CD4-positive, alpha-beta T cell treated with Interleukin-6 for 4 hours (primary cell): ENCODE results near the gene TK2.
"Not testable (repeated sequence)": the region's sequence is repeated elsewhere in the genome, so short reads cannot be mapped to it uniquely, and the experiment has no call there.

Experiments used
- DNase-seq: peaks from one replicate; pipeline ENCODE4 v3.0.0-alpha.2; 2020; ENCODE audit warnings: mixed read lengths

The TK2 gene

DNA sequence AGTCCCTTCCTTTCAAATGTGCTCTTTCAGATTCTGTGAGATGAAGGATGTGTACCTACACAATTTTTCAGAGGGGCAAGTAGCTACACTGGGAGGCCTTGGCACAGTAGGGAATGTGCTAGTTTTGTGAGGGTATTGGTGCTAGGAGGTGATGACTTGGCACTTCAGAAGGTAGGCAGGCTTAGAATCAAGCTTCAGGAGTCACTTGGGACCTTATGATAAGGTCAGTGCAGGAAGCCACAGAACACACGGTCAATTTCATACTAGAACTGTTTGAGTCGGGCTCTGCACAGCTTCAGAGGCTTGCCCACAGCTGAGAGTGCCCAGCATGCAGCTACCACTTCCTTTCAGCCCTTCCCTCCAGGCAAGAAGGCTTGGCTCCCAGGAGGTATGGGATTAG is 22.4 kb upstream of the TK2 start:
- no peak for DNase-seq

DNA sequence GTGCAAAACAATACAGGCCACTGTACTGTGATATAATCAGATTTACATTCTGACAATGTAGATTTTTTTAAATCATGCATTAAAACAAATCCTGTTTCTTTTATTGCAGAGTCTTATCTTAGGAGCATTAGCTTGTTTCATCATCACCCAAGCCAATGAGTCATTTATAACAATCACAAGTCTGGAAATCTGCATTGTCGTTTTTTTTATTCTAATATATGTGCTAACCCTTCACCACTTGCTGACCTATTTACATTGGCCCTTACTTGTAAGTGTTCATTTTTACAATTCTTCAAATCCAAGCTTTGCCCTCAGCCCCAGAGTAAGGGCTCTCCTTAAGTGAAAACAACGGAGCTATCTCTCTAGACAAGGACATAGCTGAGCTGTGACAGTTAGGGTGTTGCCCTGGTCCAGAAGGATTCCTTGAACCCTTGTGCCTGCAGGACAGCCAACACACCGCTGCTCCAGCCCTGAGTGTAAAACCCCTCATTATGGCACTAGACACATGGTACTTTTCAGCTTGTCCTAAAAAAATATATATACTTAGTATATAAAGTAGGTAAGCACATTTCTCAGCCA is 20.0 kb upstream of the TK2 start:
- no peak for DNase-seq

DNA sequence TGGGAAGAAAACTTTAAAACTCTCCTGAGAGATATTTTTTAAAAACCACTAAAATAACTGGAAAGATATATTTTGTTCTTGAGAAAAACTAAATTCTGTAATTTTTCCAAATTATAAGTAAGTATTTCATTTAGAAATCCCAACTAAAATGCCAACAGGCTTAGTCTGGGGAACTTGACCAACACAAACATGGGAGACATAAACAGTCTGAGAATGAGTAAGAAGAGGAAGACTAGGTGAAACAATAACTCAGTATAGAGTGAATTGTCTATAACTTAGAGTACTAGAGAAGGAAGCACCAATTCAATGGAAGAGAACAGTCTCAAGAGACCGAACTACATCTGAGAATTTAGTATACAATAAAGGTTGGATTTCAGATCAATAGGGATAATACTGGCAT is 19.2 kb upstream of the TK2 start:
- no peak for DNase-seq

DNA sequence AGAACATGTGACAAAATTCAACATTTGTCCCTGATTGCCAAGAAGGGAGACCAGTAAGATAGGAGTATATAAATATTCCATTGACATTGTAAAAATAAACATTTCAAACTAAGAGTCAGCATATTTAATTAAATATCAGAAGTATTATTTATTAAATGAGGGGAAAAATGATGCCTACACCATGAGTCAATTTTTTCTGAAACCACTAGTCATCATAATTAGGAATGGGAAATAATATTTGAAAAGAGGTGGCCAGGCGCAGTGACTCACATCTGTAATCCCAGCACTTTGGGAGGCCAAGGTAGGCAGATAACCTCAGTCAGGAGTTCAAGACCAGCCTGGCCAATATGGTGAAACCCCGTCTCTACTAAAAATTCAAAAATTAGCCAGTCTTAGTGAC is 18.4 kb upstream of the TK2 start:
- no peak for DNase-seq

DNA sequence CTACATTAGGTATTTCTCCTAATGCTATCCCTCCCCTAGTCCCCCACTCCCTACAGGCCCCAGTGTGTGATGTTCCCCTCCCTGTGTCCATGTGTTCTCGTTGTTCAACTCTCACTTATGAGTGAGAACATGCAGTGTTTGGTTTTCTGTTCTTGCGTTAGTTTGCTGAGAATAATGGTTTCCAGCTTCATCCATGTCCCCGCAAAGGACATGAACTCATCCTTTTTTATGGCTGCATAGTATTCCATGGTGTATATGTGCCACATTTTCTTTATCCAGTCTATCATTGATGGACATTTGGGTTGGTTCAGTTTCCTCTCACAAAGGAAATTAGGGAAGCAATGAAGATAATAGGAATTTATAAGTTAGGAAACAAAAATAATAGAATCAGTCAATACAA is 17.3 kb upstream of the TK2 start:
- DNase-seq = not testable (repeated sequence)

DNA sequence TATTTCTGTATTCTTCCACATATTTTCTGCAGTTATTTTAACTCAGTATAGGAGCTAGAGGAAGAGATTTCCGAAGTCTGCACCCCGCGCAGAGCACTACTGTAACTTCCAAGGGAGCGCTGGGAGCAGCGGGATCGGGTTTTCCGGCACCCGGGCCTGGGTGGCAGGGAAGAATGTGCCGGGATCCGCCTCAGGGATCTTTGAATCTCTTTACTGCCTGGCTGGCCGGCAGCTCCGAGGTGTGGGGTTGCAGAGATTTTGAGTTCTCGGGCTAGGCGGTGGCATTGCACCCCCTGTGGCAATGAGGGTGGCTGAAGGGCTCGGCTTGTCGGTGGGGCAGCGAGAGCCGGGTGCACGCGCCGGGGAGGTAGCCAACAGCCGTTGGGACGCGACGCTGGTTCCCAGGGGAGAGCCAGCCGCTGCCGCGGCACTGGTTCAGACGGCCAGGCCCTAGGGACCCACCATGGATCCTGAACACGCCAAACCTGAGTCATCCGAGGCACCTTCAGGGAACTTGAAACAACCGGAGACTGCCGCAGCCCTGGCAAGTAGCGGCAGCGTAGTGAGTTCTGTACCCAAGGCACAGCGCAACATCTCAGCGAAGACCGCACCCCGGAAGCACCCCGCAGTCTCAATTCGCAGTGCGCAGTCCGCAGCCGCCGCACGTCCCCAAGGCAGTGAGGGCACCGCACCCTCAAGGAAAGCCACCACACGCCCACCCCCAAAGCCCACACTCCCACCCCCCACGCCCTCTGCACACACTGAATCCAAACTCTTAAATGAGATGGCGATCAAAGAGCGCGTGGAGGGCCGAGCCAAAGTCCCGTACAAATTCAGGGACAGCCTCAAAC is 16.4 kb upstream of the TK2 start, which contains the start of gene CMTM1:
Gene CMTM1, plus strand, starts transcription at position 389 of the 851 bp plus-strand sequence. Its CDS starts 75 bp downstream, at position 464.
- no peak for DNase-seq

DNA sequence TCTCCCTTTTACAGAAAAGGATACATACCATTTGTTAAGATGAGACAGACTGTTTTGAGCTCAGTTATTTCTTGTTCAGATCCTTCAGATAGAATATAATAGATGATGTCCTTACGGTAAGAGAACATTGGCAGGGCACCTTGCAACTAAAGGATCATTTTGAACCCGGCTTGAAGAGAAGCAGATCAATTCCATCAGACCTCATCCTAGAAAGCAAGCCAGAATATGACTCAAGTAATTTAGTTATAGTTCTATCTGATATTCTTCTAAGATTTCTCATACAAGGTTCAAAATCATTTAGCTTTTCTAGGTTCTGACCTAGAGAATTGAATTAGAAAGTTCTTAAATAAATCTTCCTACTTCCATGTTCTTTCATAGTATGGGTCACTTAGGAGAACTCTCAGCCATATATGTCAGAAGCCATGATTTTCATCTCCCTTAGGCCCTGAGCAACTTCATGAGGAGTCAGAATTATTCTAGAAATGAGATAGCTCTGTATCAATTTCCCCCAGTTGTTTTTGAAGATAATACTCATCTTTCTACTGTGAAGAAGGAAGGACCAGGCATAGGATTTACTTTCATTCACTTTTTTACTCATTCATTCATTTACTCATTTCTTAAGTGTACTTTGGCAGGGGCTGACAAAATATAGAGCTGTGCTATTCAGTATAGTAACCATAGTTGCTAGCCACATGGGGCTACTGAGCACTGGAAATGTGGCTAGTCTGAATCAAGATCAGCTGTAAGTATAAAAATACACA is 13.8 kb upstream of the TK2 start:
- no peak for DNase-seq

DNA sequence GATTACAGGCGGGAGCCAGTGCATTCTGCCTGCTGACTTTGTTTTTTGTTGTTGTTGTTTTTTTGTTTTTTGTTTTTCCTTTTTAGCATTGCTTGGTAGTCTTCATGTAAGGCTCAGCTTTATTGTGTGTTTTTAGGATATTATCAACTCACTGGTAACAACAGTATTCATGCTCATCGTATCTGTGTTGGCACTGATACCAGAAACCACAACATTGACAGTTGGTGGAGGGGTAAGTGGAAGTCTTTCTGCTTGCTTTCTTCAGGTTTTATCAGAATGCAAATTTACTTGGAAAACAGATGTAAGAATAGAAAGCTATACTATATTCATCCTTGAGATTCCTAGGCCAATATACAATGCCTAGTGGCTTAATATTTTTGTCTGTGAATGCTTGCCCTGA is 13.1 kb upstream of the TK2 start:
- DNase-seq = no peak

DNA sequence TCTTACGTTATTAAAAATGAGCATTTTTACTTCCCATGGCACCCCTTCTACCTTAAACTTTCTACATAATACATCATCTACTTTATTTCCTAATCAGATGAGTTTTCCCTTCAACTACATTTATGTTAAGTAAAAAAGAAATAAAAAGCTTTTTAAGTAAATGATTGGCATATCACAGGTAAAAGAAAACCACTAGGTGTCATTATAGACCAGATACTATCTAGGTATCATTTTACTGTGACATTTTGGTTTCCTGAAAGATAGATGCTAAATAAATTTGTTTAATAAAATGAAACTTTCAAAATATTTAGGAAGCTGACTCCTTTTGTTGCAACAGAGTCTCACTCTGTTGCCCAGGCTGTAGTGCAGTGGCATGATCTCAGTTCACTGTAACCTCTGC is 12.5 kb upstream of the TK2 start:
- DNase-seq = no peak

DNA sequence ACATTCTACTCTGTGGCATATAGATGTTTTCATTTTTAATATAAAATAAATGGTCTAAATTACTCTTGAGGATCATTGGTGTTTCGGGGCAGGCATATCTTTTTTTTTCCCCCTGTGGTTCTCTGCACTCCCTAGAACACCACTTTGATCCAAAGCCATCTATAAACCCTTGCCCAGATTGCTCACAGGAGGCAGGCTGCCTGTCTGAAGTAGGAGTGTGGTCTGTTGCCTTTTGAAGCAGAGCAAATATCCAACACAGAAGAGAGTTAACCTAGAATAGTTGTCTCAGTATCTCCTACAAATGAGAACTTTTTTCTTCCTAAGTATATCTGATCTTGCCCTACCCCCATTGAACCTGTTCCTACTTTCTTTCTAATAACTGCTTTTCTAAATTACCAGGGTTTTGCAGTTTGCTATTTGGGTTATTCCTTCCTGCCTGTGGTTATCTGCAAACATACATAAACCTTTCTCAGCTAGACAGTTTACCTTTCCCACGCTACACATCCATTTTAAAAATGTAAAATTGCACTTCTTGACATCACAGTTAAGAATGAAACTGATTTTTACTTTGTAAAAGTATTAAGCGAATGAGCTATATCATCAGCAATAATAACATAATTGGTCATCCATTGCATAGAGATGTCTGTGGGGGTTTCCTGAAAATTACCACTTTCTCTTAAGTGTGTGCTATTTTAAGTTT is 11.6 kb upstream of the TK2 start:
- no peak for DNase-seq

DNA sequence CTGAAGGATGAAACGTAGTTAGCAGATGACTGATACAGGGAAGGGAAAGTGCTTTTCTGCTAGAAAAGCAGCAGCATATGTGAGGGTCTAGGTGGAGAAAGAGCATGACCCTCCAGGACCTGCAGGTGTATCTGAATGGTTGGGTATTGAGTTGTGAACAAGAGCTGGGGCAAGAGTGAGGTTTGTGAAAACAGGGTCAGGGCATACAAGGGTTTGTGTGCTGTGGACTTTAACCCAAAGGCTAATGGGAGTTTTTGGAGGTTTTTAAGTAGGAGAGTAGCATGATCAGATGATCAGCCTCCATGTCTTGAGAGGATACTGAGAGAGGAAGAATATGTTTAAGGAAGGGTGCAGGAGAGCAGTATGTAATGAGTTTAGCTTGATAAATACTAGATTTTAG is 10.2 kb upstream of the TK2 start:
- DNase-seq = no peak

DNA sequence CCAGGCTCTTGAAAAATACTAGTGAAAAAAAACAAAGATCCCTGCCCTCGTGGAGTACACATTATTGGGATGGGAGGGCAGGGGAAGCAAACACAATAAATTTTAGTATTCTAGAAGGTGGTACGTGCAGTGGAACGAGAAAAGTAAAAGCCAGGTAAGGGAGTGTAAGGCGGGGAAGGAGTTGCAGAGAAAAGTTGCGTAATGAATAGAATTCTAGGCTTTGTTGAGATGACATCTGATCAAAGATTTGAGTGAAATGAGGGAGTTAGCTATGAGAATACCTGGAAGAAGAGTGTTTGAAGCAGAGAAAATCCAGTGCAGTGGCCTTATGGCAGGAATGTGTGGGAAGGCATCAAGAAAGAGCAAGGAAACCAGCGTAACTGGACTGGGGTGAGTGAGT is 4.6 kb upstream of the TK2 start:
- no peak for DNase-seq

DNA sequence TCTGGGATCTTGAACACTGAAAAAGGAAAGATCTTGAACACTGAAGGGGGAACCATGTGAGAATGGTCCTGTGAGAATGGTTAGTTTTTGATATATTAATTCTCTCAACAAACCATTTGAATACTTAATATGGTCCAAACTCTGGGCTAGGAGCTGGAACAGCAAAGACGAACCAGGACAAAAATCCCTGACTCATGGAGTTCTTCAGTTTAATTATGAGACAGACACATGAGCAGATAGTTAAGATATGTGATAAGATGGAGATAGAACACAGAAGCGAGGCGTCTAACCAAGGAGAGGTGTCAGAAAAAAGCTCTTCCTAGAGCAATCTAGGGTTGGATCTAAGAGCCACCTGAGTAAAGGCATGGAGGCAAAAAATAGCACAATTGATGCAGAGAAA is 4.1 kb upstream of the TK2 start:
- no peak for DNase-seq

DNA sequence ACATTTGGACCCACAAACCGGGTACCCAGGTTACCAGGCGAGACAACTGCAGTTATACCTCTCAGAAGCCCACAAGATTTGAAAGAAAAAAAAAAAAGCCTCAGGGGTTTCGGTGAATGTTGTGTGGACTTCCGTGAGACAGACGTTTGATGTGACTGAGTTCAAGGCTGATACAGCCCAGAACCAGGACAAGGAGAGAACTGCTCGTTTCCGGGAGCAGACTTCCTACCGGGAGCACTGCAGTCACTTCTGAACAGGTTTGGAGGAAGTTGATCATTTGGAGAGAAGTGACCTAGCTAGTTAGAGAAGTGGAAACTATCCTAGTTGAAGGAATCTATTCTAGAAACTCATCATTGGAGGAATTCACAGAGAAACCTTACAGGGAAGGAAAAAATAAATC is 3.3 kb upstream of the TK2 start:
- no peak for DNase-seq

DNA sequence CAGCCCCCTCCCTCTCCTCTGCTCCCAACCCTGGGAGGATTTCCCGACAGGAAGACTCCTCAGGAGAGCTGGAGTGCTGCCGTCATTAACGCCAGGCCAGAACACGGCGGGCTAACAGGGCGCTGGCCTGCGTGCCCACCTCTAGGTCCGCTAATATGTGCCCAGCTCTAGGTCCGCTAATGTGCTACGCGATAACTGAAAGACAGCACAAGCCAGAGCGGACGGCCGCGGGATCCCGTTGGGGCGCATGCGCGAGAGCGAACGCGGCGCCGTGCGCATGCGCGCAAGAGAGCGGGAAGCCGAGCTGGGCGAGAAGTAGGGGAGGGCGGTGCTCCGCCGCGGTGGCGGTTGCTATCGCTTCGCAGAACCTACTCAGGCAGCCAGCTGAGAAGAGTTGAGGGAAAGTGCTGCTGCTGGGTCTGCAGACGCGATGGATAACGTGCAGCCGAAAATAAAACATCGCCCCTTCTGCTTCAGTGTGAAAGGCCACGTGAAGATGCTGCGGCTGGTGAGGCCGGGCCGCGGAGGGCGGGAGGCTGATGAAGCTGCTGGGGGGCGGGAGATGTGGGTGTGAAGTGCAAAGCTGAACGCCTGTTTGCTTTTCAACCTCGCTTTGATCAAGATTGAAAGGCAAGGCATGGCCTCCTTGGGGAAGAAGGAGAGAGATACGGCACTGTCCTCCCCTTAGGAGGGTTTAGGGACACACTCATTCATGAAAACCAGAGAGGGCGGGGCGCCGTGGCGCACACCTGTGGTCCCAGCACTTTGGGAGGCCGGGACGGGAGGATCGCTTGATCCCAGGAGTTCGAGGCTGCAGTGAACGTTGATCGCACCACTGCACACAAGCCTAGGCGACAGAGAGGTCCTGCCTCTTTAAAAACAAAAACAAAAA is 2.6 kb upstream of the TK2 start, which contains the start of gene CKLF:
Gene CKLF, plus strand, starts transcription at position 291 of the 892 bp plus-strand sequence. Its CDS starts 140 bp downstream, at position 431.
- peak; percentile 90 for DNase-seq

DNA sequence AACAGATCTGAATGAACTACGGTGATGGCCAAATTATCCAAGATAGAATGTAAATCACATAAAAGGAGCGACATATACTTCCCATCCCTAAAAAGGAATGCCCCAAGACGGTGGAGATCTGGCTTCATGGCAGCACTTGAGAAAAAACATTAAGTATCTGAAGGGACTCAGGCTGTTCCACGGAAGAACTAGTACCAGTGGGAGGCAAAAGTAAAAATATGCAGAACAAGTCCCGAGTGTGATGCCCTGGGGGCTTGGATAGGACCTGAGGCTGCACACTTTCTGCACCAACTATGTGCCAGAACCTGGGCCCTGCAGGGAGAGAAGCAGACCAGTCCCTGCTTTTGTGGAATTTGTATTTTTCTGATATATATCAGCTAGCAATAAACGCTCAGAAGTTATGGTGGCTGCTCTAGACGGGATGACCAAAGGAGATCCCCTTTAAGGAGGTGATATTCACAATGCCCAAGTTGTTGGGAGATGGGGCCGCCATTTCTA is 1.9 kb upstream of the TK2 start:
- DNase-seq = peak; percentile 28

DNA sequence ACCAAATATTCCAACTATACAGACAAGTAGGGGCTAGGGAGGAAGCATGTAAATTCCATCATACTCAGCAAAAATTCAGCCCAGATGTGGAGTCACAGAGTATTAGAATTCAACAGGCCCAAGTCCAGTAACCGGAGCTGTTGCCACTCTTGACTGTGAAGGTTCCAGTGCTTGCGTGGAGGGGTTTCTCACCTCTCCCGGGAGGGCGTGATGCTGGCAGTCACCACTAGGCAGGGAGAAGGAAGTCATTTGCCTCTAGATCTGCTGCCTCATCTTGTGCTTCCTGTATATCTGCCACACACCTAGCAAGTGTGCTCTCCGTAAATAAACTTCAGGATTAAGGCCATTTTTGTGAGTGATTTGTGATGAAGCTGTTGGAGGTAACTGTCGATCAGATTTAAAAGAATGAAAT is 1.4 kb upstream of the TK2 start:
- DNase-seq = peak; percentile 74

DNA sequence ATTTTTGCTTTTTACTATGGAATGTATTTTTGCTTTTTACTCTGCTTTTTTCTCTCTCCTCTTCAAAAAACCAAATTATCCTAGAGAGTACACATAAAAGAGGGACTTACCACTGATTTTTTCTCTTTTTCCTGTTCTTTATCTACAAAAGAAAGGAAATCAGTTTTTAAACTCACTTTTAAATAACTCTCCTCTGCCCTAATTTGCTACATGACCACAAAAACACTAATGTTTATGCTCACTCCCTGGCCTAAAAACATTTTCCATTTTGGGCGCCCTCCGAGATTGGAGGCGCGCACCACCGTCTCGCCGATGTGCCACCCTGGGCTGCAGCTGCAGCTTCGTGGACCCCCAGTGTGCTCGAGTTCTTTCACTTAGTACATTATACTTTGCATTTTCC is 1.1 kb downstream of the TK2 start:
- DNase-seq = no peak

DNA sequence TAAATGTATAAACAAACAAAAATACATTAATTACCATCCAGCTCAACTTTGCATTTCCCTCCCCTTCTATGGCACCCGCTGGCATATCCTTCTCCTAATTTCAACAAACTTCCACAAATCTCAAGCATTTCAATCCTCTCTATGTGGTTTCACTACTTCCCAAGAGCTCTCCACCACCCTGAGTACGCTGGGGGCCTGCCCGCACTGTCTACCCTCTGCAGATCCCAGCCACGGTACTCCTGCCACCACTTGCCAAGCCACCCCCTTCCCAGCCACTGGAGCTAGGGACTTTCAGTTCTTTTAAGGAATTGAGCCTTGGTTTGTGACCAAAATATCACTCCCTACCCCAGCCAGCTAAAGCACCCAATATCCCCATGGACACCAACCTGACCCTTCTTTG is 1.9 kb downstream of the TK2 start:
- no peak for DNase-seq

DNA sequence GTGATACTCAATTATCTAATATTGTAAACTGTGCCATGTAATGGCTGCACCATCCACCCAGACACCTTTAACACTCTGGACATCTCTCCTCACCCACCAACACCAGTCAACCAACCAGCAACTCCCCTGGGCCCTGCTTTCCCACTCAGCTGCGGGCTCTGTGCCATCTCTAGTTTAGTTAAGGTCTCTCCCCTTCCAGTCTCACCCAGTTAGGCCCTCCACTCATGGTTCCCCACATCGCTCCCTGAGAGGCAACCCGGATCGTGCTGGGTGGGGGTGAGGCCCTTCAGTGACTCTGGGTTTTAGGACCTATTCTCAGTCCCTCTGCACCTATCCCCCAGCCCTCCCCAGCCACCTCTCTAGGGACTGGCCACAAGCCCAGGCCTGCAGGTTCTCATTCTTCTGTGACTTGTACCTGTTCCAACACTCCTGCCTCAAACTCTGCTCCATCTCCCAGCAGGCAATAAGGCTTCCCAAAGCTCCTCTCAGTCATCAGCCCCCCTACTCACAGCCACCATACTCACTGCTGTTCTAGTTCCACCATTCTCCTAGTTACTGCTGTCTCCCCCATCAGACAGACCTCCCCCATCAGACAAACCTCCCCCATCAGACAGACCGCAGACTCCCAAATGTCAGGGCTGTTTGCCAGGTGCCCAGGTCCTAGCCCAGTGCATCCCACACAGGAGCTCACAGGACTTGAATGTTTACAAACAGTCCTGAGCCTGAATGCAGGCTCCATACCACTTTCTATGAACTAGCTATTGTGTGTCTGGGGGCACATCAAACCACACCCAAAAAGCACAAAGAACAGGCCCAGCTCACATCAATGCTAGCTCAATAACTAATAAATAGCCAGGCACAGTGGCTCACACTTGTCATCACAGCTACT is 2.6 kb downstream of the TK2 start:
- DNase-seq = no peak
